ENCODE data around the gene GPR4.
"Not testable (repeated sequence)": the region's sequence is repeated elsewhere in the genome, so short reads cannot be mapped to it uniquely, and the experiment has no call there.

GPR4 gene

GRCh38 chr19:45621976-45622503 lies 20.0 kb upstream of the GPR4 start:
- no peak for DNase-seq (ENCODE audit: low spot score)

- no peak for DNase-seq (ENCODE audit: low spot score)
These were observed 19.4 kb upstream of the GPR4 start for GRCh38 chr19:45621389-45621788.

GRCh38 chr19:45616704-45617017 lies 14.6 kb upstream of the GPR4 start:
- no peak for DNase-seq (ENCODE audit: low spot score)

- DNase-seq (ENCODE audit: low spot score) = peak; percentile 98
These were observed 14.0 kb upstream of the GPR4 start for GRCh38 chr19:45615795-45616703.

- not testable (repeated sequence) for DNase-seq (ENCODE audit: low spot score)
These were observed 13.0 kb upstream of the GPR4 start for GRCh38 chr19:45615056-45615455.

GRCh38 chr19:45613926-45614725 lies 12.1 kb upstream of the GPR4 start:
- no peak for DNase-seq (ENCODE audit: low spot score)

- no peak for DNase-seq (ENCODE audit: low spot score)
These were observed 6.9 kb upstream of the GPR4 start for GRCh38 chr19:45608948-45609347.

GRCh38 chr19:45607071-45608029 lies 5.3 kb upstream of the GPR4 start:
- DNase-seq (ENCODE audit: low spot score) = peak; percentile 89

GRCh38 chr19:45601115-45601514 lies 897 bp downstream of the GPR4 start:
- DNase-seq (ENCODE audit: low spot score) = no peak

- DNase-seq (ENCODE audit: low spot score) = no peak
These were observed 1.6 kb downstream of the GPR4 start for GRCh38 chr19:45600340-45600885.

- DNase-seq (ENCODE audit: low spot score) = no peak
These were observed 2.7 kb downstream of the GPR4 start for GRCh38 chr19:45599286-45599685.

- DNase-seq (ENCODE audit: low spot score) = no peak
These were observed 3.6 kb downstream of the GPR4 start for GRCh38 chr19:45598267-45599001.

- DNase-seq (ENCODE audit: low spot score) = no peak
These were observed 4.4 kb downstream of the GPR4 start for GRCh38 chr19:45597425-45598111.

GRCh38 chr19:45595814-45596213 lies 6.2 kb downstream of the GPR4 start:
- DNase-seq (ENCODE audit: low spot score) = no peak

- DNase-seq (ENCODE audit: low spot score) = no peak
These were observed 8.5 kb downstream of the GPR4 start for GRCh38 chr19:45593520-45593919.

GRCh38 chr19:45592366-45592765 lies 9.6 kb downstream of the GPR4 start:
- no peak for DNase-seq (ENCODE audit: low spot score)

- no peak for DNase-seq (ENCODE audit: low spot score)
These were observed 10.4 kb downstream of the GPR4 start for GRCh38 chr19:45591638-45592005.

GRCh38 chr19:45591004-45591637 lies 10.9 kb downstream of the GPR4 start:
- peak; percentile 71 for DNase-seq (ENCODE audit: low spot score)

- DNase-seq (ENCODE audit: low spot score) = no peak
These were observed 11.6 kb downstream of the GPR4 start for GRCh38 chr19:45590300-45591003.

Measured in ecto neural progenitor cell (in vitro differentiated cells).